Right lobe of liver (tissue), 6 donors: ENCODE measurements around the gene KCNE3. TPM values are rescaled to one million over a fixed set of nuclear protein-coding genes. Genes with fewer than 3 reads are reported as not detected.

Experiments
- ATAC-seq, 4 donors: fragments of 200-7000 bp; cut with Tn5 transposase; one replicate each; pipeline ENCODE4 v1.9.1; 2020; ENCODE audit warnings: mild to moderate bottlenecking in 4 of 4, moderate library complexity in 4 of 4
- DNase-seq, 3 donors: peaks; one replicate each; pipeline ENCODE4 v3.0.0-alpha.2; 2020
- H3K27ac ChIP-seq, 3 donors: fragments of 200-600 bp; one replicate each; pipeline ENCODE4 v1.8.0; 2022
- H3K27me3 ChIP-seq, 2 donors: fragments of 200-600 bp; one replicate each; pipeline ENCODE4 v1.8.0; 2022
- H3K36me3 ChIP-seq, 4 donors: fragments of 200-600 bp; sonication (generic) in 1 of 4; one replicate each; pipeline versions ENCODE4 v1.5.1 to v1.8.0; 2017 to 2022; ENCODE audit warnings: control low read depth in 1 of 4
- H3K4me1 ChIP-seq, 4 donors: fragments of 200-600 bp; sonication (generic) in 1 of 4; one replicate each; pipeline versions ENCODE4 v1.5.1 to v1.8.0; 2017 to 2022; ENCODE audit warnings: control low read depth in 1 of 4
- H3K4me3 ChIP-seq, 3 donors: fragments of 200-600 bp; one replicate each; pipeline ENCODE4 v1.8.0; 2022
- H3K9me3 ChIP-seq, 4 donors: fragments of 200-600 bp; sonication (generic) in 1 of 4; one replicate each; pipeline versions ENCODE4 v1.5.1 to v1.8.0; 2017 to 2022; ENCODE audit warnings: control low read depth in 1 of 4
- CTCF ChIP-seq, 4 donors: fragments of 200-600 bp in 3 of 4; fragments of 450-650 bp in 1 of 4; IDR thresholded peaks; one replicate each; pipeline versions ENCODE4 v1.5.1 to v1.8.0; 2016 to 2022; ENCODE audit warnings: antibody characterized with exemption in 4 of 4, mild to moderate bottlenecking in 2 of 4
- POLR2A ChIP-seq: fragments of 450-650 bp; IDR thresholded peaks from one replicate; pipeline ENCODE4 v1.6.1; 2017; ENCODE audit warnings: antibody characterized with exemption, mild to moderate bottlenecking
- WGBS: methylation state at CpG from one replicate; pipeline ENCODE4 v1.1.6; 2018; ENCODE audit warnings: low coverage, low lambda C conversion rate; ENCODE audit not compliant: insufficient coverage; ENCODE audit errors: missing lambda C conversion rate; 5-methylcytosine and 5-hydroxymethylcytosine counted together
- intact Hi-C, 2 donors: fragments of 100-400 bp; cut with DNase I; formaldehyde crosslinking; loops; one replicate each; pipeline versions ENCODE4 v1.11.2 to v1.14.1; 2022
- total RNA-seq, 6 experiments: library from RNA; depleted of rRNA in 2 of 6; stranded (reverse); fragments of >200 nt in 2 of 6; fragmentation: NEBNext Ultra II Directional in 3 of 6; extraction: Animal tissue kit (Norgen Biotek cat#: 25700) in 3 of 6; gene quantifications; one replicate each; pipeline versions ENCODE4 v1.1.0 to v1.2.4, GENCODE V29; 2016 to 2023
- donor health status: DM: no; HTN: yes; CAD: no.
- donor health status: DM: no; HTN: no; CAD: no.
- donor health status: DM: no; HTN: no; CAD: no.
- donor health status: DM: no; HTN: yes; CAD: no.
- donor health status: DM: no; HTN: yes; CAD: no.

KCNE3 gene
- total RNA-seq, 6 experiments from 2014 or later: 1.3 to 7.6 (median 4.8) TPM

- Histone ChIP-seq H3K27ac (no peak overlapping the region), H3K9me3 (no peaks in the 10 kb centered on the region), H3K4me3 (no peak overlapping the region), H3K4me1 (no peaks in the 10 kb centered on the region), H3K36me3 (no peaks in the 10 kb centered on the region), H3K27me3 (no peaks in the 10 kb centered on the region)
- ATAC-seq: no peak
- intact Hi-C loops: no loop called here
- TF ChIP-seq CTCF (IDR thresholded peaks at IDR 0.05) (no peak), POLR2A (no peak)
- DNase-seq: no peak
- WGBS: no CpG with 5 or more reads among the region's 1 CpG
Observed at GRCh38 chr11:74437441-74438042, 29.8 kb downstream of the KCNE3 start.

GRCh38 chr11:74434528-74434927, 32.8 kb downstream of the KCNE3 start:
- TF ChIP-seq POLR2A: no peak
- no peak for TF ChIP-seq CTCF (IDR thresholded peaks at IDR 0.05)
- 49% methylated on average over 5 of the region's 7 CpGs for WGBS
- Histone ChIP-seq H3K9me3 (no peaks in the 10 kb centered on the region), H3K27me3 (no peaks in the 10 kb centered on the region), H3K36me3 (no peaks in the 10 kb centered on the region), H3K4me3 (no peak overlapping the region), H3K27ac (no peak overlapping the region), H3K4me1 (no peaks in the 10 kb centered on the region)
- no peak for ATAC-seq
- intact Hi-C loops: no loop called here
- no peak for DNase-seq

- WGBS: 77% methylated on average over 2 of the region's 3 CpGs
- intact Hi-C loops: no loop called here
Observed at GRCh38 chr11:74429205-74429604, 38.1 kb downstream of the KCNE3 start.

GRCh38 chr11:74427384-74427886, 39.9 kb downstream of the KCNE3 start:
- ATAC-seq (no peak), DNase-seq (no peak)
- WGBS: 87% methylated on average over 3 of the region's 4 CpGs
- Histone ChIP-seq H3K4me3 (no peak overlapping the region), H3K36me3 (no peaks in the 10 kb centered on the region), H3K4me1 (no peaks in the 10 kb centered on the region), H3K27ac (no peak overlapping the region), H3K9me3 (no peaks in the 10 kb centered on the region), H3K27me3 (no peaks in the 10 kb centered on the region)
- intact Hi-C loops: no loop called here
- TF ChIP-seq CTCF (IDR thresholded peaks at IDR 0.05): no peak
- TF ChIP-seq POLR2A: no peak

More at GRCh38 chr11:74429205-74429604, 38.1 kb downstream of the KCNE3 start:
- Histone ChIP-seq H3K4me3 (no peak overlapping the region), H3K27ac (no peak overlapping the region), H3K36me3 (no peaks in the 10 kb centered on the region), H3K27me3 (no peaks in the 10 kb centered on the region), H3K4me1 (no peaks in the 10 kb centered on the region), H3K9me3 (no peaks in the 10 kb centered on the region)
- ATAC-seq: no peak
- DNase-seq: no peak
- TF ChIP-seq CTCF (IDR thresholded peaks at IDR 0.05) (no peak), POLR2A (no peak)

- intact Hi-C loops: no loop called here
- DNase-seq (no peak), ATAC-seq (no peak)
- Histone ChIP-seq H3K4me3 (no peak overlapping the region), H3K27me3 (no peaks in the 10 kb centered on the region), H3K4me1 (no peaks in the 10 kb centered on the region), H3K9me3 (no peaks in the 10 kb centered on the region), H3K36me3 (no peaks in the 10 kb centered on the region), H3K27ac (no peak overlapping the region)
- no peak for TF ChIP-seq POLR2A
- TF ChIP-seq CTCF (IDR thresholded peaks at IDR 0.05): no peak
Observed at GRCh38 chr11:74425100-74425499, 42.2 kb downstream of the KCNE3 start.
